Kidney (tissue), 14 donors: ENCODE data around the gene COL26A1. TPM values are rescaled to one million over a fixed set of nuclear protein-coding genes. Genes with fewer than 3 reads are reported as not detected.

Source experiments
- DNase-seq, 5 donors: peaks; one replicate each; pipeline ENCODE4 v3.0.0-alpha.2; 2013 to 2020
- FAIRE-seq: peaks from 2 replicates; lab custom pipeline; 2012; peaks lifted over from hg19 to GRCh38; lab: Jason Lieb, UNC
- H3K27ac ChIP-seq, 2 donors: one replicate each; pipeline ENCODE4 v1.7.0; 2013; ENCODE audit warnings: low read depth in 2 of 2, low read length in 2 of 2, inconsistent platforms in 1 of 2
- H3K27me3 ChIP-seq: one replicate; pipeline ENCODE4 v1.7.1; 2013; ENCODE audit warnings: low read length, inconsistent platforms; ENCODE audit not compliant: control insufficient read depth, insufficient read depth
- H3K36me3 ChIP-seq, 3 donors: one replicate each; pipeline versions ENCODE4 v1.7.0 to v1.7.1; 2013; ENCODE audit warnings: low read length in 3 of 3, control low read depth in 1 of 3, inconsistent platforms in 1 of 3; ENCODE audit not compliant: insufficient read depth in 3 of 3, control insufficient read depth in 2 of 3
- H3K4me1 ChIP-seq, 3 donors: one replicate each; pipeline versions ENCODE4 v1.7.0 to v1.7.1; 2013; ENCODE audit warnings: low read length in 3 of 3, inconsistent platforms in 1 of 3, low read depth in 1 of 3; ENCODE audit not compliant: control insufficient read depth in 2 of 3, insufficient read depth in 2 of 3
- H3K4me3 ChIP-seq, 3 donors: one replicate each; pipeline versions ENCODE4 v1.7.0 to v1.8.1; 2013; ENCODE audit warnings: low read length in 3 of 3, control low read depth in 1 of 3, inconsistent platforms in 1 of 3
- H3K9ac ChIP-seq, 3 donors: one replicate each; pipeline versions ENCODE4 v1.7.0 to v1.7.1; 2013; ENCODE audit warnings: low read length in 3 of 3, control low read depth in 1 of 3, inconsistent platforms in 1 of 3
- H3K9me3 ChIP-seq, 3 donors: one replicate each; pipeline versions ENCODE4 v1.7.0 to v1.7.1; 2013; ENCODE audit warnings: low read length in 3 of 3, control low read depth in 1 of 3, inconsistent platforms in 1 of 3; ENCODE audit not compliant: control insufficient read depth in 2 of 3, insufficient read depth in 1 of 3
- CTCF ChIP-seq: IDR thresholded peaks from 3 replicates; pipeline ENCODE4 v1.5.1; 2012; ENCODE audit warnings: mild to moderate bottlenecking, moderate library complexity, borderline replicate concordance; ENCODE audit not compliant: insufficient read depth; ENCODE audit errors: extremely low read depth
- intact Hi-C: fragments of 100-400 bp; cut with DNase I; formaldehyde crosslinking; loops from one replicate; pipeline ENCODE4 v1.11.1; 2022
- polyA plus RNA-seq: library from polyadenylated mRNA; stranded (reverse); fragments of 350-450 nt; fragmentation: Illumina TruSeq; extraction: RNeasy Lipid Tissue Mini Kit (QIAGEN cat#74804); gene quantifications from one replicate; pipeline ENCODE4 v1.2.3, GENCODE V29; 2014; ENCODE audit warnings: low read depth, low replicate concordance; ENCODE audit not compliant: insufficient read depth
- total RNA-seq: library from RNA; stranded (reverse); fragmentation: NEBNext Ultra II Directional; extraction: Animal tissue kit (Norgen Biotek cat#: 25700); gene quantifications from one replicate; pipeline ENCODE4 v1.2.1, GENCODE V29; 2021
- donor health status: control.
- donor health status: control.
- donor health status: control.
- donor health status: control.
- donor health status: control.
- donor health status: DM: yes; HTN: yes; CAD: no.
- donor health status: Normal renal cell carcinoma (clear cell type).

COL26A1 gene
- total and polyA plus RNA-seq, 2 donors from 2014 or later: 1.2 to 3.5 TPM

- no peak overlapping the region for H3K4me3 ChIP-seq
- FAIRE-seq: no peak
- H3K9me3 ChIP-seq: no peaks in the 10 kb centered on the region
- no peak for TF ChIP-seq CTCF
- H3K9ac ChIP-seq: no peak overlapping the region
- DNase-seq: peak; percentile 84 to 91 (median 86)
- intact Hi-C loops: no loop called here
- H3K27ac ChIP-seq: no peak overlapping the region
- H3K36me3 ChIP-seq: no peaks in the 10 kb centered on the region
- peaks cover 0 to 9% (median 0%) of the 10 kb centered on the region in 3 donors for H3K4me1 ChIP-seq
- no peaks in the 10 kb centered on the region for H3K27me3 ChIP-seq
Measured at GRCh38 chr7:101486433-101487104, 123.9 kb downstream of the COL26A1 start.

DNA sequence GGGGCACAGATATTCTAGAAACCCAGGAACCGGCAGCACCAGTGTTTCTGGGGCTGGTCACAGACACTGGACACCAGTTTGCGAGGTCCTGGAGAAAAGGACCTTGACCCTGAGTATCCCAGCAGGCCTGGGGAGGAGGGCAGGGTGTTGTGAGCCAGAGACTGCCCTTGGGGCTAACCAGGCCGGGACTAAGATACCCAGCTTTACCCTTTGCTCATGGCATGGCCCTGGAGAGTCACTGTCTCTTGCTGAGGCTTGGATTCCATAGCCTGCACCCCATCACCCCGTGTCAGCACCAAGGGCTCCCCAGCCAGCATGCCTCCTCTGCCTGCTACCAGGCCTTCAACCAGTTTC, 124.4 kb downstream of the COL26A1 start:
- no peaks in the 10 kb centered on the region for H3K36me3 ChIP-seq
- intact Hi-C loops: no loop called here
- no peak for TF ChIP-seq CTCF
- H3K4me1 ChIP-seq: peaks cover 0 to 9% (median 0%) of the 10 kb centered on the region in 3 donors
- DNase-seq (no peak), FAIRE-seq (no peak)
- H3K27me3 ChIP-seq: no peaks in the 10 kb centered on the region
- H3K9ac ChIP-seq: no peak overlapping the region
- H3K27ac ChIP-seq: no peak overlapping the region
- H3K9me3 ChIP-seq: no peaks in the 10 kb centered on the region
- H3K4me3 ChIP-seq: no peak overlapping the region

- intact Hi-C loops: no loop called here
- Histone ChIP-seq H3K4me3 (no peak overlapping the region), H3K4me1 (peaks cover 0 to 9% (median 0%) of the 10 kb centered on the region in 3 donors), H3K27me3 (no peaks in the 10 kb centered on the region), H3K27ac (no peak overlapping the region), H3K9ac (no peak overlapping the region), H3K36me3 (no peaks in the 10 kb centered on the region), H3K9me3 (no peaks in the 10 kb centered on the region)
- no peak for FAIRE-seq
- TF ChIP-seq CTCF: no peak
- no peak for DNase-seq
Measured at GRCh38 chr7:101487753-101488152, 125.1 kb downstream of the COL26A1 start.
